ENCODE measurements around the gene SSC5D. TPM values are rescaled to one million over a fixed set of nuclear protein-coding genes. Genes with fewer than 3 reads are reported as not detected.

Gene SSC5D
- total and polyA plus RNA-seq, 2 of the 4 experiments (the other 2 are of a cell fraction) = 1.4 to 19.1 TPM

GRCh38 chr19:55462722-55463121 is 25.5 kb upstream of the SSC5D start:
- Histone ChIP-seq H4K8ac (ENCODE audit: low read depth in 2 of 2, low read length in 2 of 2) (peak overlapping the region in 1 of 2 experiments; percentile 98; a peak in 1 of 4 replicates), H3K23ac (ENCODE audit: low read depth, low read length) (no peak overlapping the region), H3K9me3 (ENCODE audit: control insufficient read depth, insufficient read depth, low read length) (no peaks in the 10 kb centered on the region), H3K27me3 (ENCODE audit: control insufficient read depth, insufficient read depth, low read length) (no peaks in the 10 kb centered on the region), H3K4me3 (ENCODE audit: insufficient read depth, low read depth, low read length) (no peak overlapping the region), H3K79me1 (ENCODE audit: low read depth in 1 of 2, low read length in 2 of 2) (peaks cover 5 to 24% of the 10 kb centered on the region in 2 experiments; a peak in 3 of 4 replicates), H2AK9ac (replicated peaks; ENCODE audit: low read depth, low read length, poor library complexity) (no peak overlapping the region), H3K9ac (ENCODE audit: low read depth, low read length) (no peak overlapping the region), H2BK15ac (ENCODE audit: low read depth, low read length) (no peak overlapping the region), H2AK5ac (ENCODE audit: low read depth, low read length) (peak overlapping the region; percentile 55; the same call in 1 of the 2 replicates), H4K5ac (ENCODE audit: low read depth, low read length) (no peak overlapping the region), H3K18ac (ENCODE audit: low read depth, low read length) (no peak overlapping the region), H2BK5ac (ENCODE audit: low read depth, low read length, poor library complexity, severe bottlenecking) (no peak overlapping the region), H2BK20ac (ENCODE audit: low read depth, low read length) (no peak overlapping the region), H3K4ac (ENCODE audit: low read depth, low read length) (no peak overlapping the region), H3K14ac (replicated peaks; ENCODE audit: low read depth, low read length) (no peak overlapping the region), H3K9me1 (ENCODE audit: insufficient read depth, low read length) (0 out of 2 replicates have a peak, but pooled peaks cover 4% of the 10 kb centered on the region), H3K4me1 (ENCODE audit: control insufficient read depth, insufficient read depth, low read length) (peaks cover 7% of the 10 kb centered on the region), H3K27ac (ENCODE audit: insufficient read depth, low read length) (no peak overlapping the region), H3K36me3 (ENCODE audit: control insufficient read depth, insufficient read depth, low read length) (no peaks in the 10 kb centered on the region), H2AFZ (replicated peaks; ENCODE audit: low read length, poor library complexity) (no peak overlapping the region), H3K56ac (ENCODE audit: extremely low read depth, insufficient read depth, low read length) (no peak overlapping the region), H2BK120ac (ENCODE audit: low read depth, low read length) (no peak overlapping the region), H4K20me1 (ENCODE audit: insufficient read depth, low read length) (peaks cover 4% of the 10 kb centered on the region; the same call in 1 of the 2 replicates), H4K91ac (ENCODE audit: insufficient read depth, low read depth, low read length) (no peak overlapping the region), H3K4me2 (ENCODE audit: low read depth, low read length) (no peak overlapping the region)
- in situ Hi-C loops (cut with MboI; ENCODE audit: low sequenced_read_pairs) = no loop called here
- intact Hi-C loops (cut with micrococcal nuclease) = no loop called here
- POLR2A ChIA-PET (ENCODE audit: unreplicated experiment) = no interaction called here
- no peak for DNase-seq
- dilution Hi-C loops (cut with HindIII; ENCODE audit: low sequenced_read_pairs, unreplicated experiment) = no loop called here
- no peak for ATAC-seq (ENCODE audit: low read depth)
- no CpG with 5 or more reads among the region's 11 CpGs for WGBS, 2 experiments (ENCODE audit: extremely low coverage in 2 of 2, insufficient read length in 1 of 2)
- TF ChIP-seq RCOR1 (IDR thresholded peaks at IDR 0.05; ENCODE audit: insufficient replicate concordance, low read length) = no peak
- BruUV-seq (replicated peaks) = no TSS peak
- CTCF ChIA-PET = no interaction called here

Measured in IMR-90 (cell line).